COLO829 (cell line): ENCODE results near the gene CHL1.

ENCODE experiments used
- DNase-seq: peaks from one replicate; pipeline ENCODE4 v3.0.0; 2012; ENCODE audit warnings: low spot score

The CHL1 gene

GRCh38 chr3:396293-396692 lies 199.7 kb downstream of the CHL1 start:
- DNase-seq = no peak

GRCh38 chr3:399647-400046 lies 203.1 kb downstream of the CHL1 start:
- no peak for DNase-seq

DNA sequence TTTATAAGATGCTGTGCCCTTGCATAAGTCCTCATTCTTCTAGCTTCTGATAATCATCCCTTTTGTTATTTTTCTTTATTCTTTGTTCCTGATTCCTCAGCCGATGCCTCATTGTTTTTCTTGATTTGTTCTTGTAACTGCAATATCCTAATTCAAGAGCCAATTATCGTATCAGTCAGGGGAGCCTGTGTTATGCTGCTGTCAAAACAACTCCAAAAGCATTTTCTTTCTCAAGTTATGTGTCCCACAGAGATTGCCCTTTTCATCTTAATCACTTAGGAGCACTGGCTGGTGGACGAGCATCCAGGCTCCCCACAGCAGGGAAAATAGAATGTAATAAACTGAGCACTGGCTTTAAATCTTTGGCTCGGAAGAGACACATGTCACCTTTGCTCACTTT lies 207.3 kb downstream of the CHL1 start:
- no peak for DNase-seq

DNA sequence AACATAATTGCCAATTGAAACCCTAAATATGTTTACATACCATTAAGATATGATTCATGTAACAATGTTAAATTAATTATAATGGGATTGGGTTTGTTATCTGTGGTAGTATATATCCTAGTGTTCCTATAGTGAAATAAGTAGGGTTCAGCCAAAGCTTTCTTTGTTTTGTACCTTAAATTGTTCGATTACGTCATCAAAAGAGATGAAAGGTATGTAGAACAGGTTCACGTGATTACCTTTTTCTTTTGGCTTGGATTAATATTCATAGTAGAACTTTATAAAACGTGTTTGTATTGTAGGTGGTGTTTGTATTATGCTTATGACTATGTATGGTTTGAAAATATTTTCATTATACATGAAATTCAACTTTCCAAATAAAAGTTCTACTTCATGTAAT lies 212.4 kb downstream of the CHL1 start:
- no peak for DNase-seq

- DNase-seq = no peak
Observed at GRCh38 chr3:411226-411625, 214.7 kb downstream of the CHL1 start.

DNA sequence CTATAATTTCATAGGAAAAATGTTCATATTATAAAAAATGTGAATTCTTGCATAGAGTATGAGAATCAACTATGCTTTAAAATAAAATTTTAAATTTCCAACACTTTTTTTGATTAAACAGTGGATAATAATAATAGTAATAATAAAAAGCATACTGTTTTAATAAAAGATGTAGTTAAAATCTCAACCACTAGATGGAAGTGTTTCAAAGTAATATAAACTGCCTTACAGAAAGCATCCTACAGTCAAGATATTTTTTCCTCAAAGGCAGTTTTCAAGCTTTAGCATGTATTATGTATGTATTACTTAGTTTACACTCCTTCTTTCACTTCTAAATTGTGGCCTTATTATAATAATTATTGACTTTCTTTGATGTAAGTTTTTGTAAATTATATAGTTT lies 217.5 kb downstream of the CHL1 start:
- DNase-seq = peak; percentile 10

GRCh38 chr3:418239-418929 lies 221.8 kb downstream of the CHL1 start:
- DNase-seq = no peak

DNA sequence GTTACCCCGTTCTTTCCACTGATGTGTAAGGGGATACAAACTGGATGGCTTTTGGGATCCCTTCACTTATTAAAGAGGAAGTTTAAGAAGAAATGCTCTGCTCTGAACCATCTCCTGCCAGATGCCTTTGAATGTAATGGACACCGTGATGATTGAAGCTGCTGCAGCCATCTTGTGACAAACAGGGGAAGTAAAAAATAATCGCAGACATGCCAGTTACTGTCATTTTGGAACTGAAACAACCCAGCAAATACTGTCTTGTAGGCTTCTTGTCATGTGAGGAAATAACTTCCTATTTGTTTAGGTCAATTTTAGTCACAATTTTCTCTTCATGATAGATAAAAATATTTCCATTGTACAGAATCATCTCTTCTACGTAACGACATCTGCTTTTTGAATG lies 224.0 kb downstream of the CHL1 start:
- DNase-seq = no peak

DNA sequence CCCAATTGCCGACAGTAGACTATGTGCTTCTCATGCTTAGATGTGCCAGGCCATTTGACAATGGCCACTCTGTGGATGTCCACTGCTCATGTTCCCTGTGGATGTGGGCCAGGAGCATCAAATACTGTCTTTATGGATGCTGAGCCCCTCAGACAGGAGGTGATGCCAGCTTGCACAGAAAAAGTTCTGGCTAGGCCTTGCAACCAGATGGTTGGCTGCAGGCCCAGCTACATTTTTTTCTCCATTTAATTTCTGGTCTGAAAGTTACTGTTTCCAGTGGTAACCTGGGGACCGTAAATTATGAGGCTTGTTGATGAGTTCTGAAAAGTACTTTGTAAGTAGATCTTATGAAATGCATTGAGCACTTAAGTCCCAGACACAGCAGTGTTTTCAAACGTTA lies 228.5 kb downstream of the CHL1 start:
- no peak for DNase-seq

DNA sequence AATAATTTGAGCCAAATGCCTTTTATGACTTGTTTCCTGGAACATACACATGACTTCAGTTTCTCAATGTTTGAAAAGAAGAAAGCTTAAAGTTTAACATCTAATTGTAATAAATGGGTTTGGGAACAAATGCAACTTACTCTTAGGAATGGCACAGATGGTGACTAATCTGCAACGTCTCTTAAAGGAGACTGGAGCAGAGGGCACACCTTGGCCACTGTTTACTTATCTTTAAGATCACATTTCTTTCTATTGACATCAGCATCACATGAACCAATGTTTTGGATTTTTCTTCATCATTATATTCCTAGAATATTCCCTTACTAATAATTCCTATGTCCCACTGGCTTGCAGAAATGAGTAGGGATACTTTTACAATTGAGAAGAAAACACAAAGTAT lies 229.5 kb downstream of the CHL1 start:
- DNase-seq = no peak

GRCh38 chr3:427128-427527 lies 230.6 kb downstream of the CHL1 start:
- no peak for DNase-seq

DNA sequence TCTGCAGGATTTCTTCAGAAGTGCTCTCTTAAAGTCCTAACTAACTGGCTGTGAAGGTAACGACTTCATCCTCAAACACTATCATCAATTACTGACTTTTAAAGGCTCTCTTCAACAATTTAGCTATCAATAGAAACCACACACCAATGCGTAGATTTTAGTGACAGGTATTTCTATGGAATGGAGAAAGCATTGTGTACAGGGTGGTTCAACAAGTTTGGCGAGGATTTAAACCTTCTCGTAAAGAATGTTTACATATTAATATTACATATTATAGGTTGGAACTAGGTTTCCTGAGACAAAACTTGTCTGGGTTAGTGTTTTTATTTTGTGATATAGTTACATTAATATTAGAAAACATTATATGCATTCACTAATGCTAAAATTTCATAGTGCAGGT lies 233.6 kb downstream of the CHL1 start:
- DNase-seq = no peak

DNA sequence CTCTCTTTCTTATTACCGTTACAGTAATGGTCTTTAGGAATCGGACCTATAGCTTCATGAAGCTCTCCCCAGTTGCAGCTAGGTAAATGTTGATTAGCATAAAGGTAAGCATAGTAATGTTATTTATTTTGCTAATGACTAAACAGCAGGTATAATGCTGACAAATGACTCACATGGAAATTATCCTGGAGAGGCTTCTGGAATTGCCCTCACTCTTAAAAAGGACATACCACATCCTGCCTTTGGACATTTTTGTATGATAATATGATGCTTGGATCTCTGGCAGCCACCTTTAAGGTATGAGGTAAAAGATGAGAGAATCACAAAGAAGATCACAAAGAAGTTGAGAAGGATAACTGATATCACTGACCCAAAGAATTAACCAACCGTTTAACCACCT lies 238.6 kb downstream of the CHL1 start:
- no peak for DNase-seq

- no peak for DNase-seq
Observed at GRCh38 chr3:436053-436452, 239.5 kb downstream of the CHL1 start.

GRCh38 chr3:440826-441225 lies 244.3 kb downstream of the CHL1 start:
- DNase-seq = no peak

DNA sequence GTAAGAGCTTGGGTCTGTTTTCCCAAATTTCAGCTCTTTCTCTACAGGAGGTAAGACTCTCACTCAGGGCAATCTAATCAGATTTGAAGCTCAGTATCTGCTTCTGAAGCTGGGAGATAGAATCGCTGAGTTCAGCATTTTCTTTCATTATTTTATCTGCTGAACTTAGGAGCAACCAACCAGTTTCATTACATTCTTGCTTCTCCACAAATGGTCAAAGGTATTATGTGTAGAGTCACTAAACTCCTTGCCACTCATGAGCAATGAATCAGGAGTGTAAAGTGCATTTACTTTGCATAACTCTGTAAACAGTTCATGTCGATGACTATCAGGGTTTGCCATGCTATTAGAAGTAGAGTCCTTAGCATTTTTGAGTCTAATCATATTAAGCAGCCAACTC lies 249.4 kb downstream of the CHL1 start:
- no peak for DNase-seq

- no peak for DNase-seq
Observed at GRCh38 chr3:447671-448070, 251.1 kb downstream of the CHL1 start.

- DNase-seq = no peak
Observed at GRCh38 chr3:449711-450110, 253.1 kb downstream of the CHL1 start.

DNA sequence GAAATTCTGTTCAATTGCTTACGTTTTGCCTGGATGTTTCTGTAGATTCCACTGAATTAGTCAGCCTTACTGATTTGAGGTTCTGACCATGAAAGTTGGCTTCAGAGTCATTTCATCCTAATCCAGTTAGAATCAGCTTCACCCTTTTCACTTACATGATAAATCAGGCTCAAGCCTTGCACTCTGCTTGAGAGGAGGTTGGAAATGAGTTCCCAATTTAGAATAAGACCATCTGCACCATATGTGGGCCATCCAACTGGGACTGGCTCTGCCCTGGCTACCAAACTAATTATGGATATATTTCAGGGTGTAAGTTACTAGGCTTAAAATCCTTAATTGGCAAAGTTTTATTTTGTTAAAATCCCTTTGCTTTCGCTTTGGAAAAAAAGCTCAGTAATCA lies 255.7 kb downstream of the CHL1 start:
- no peak for DNase-seq

- DNase-seq = no peak
Observed at GRCh38 chr3:453106-453505, 256.5 kb downstream of the CHL1 start.

- DNase-seq = no peak
Observed at GRCh38 chr3:454986-455385, 258.4 kb downstream of the CHL1 start.

GRCh38 chr3:458124-458523 lies 261.6 kb downstream of the CHL1 start:
- no peak for DNase-seq

DNA sequence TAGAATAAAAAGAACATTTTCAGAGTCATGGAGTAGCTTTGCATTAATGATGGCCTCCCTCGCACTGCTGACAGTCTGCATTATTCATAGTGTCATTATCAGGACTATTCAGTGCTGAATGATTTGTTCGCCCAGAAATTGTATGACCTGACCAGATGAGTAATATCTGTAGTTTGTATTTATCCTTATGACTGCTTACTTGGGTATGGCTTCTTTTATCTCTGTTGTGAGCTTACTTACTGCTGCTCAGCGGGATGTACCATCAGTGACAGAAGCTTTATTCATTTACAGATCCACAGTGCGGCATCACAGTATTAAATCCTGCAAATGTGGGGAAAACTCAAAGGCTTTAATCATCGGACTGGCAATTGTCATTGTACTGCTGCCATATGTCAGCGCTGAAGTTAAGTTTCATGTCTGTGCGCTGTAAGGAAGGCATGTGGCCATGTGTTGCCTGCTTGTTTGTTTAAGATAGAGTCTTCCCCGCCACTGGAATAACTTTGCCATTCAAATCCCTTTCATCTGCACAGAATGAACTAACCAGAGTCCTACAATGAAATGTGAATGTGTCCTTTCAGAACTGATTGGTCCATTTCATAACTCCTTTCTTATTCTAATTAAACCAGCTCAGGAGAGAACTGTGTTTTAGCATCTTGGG lies 262.2 kb downstream of the CHL1 start:
- no peak for DNase-seq
